PFSK-1 (cell line): ENCODE data around the gene CEP290.

Experiments used
- POLR2AphosphoS5 ChIP-seq: IDR thresholded peaks from 2 replicates; pipeline ENCODE4 v1.6.1; 2012; ENCODE audit warnings: low read depth, mild to moderate bottlenecking, control low read depth, low read length, moderate library complexity
- TAF1 ChIP-seq: IDR thresholded peaks from 2 replicates; pipeline ENCODE4 v1.6.1; 2012; ENCODE audit warnings: low read length, control low read depth, borderline replicate concordance; ENCODE audit not compliant: insufficient read depth

- TF ChIP-seq POLR2AphosphoS5 (no peak), TAF1 (no peak)
These were observed 43.4 kb upstream of the CEP290 start for GRCh38 chr12:88185279-88185678.
